H9 (cell line): ENCODE data around the gene CDKAL1. TPM values are rescaled to one million over a fixed set of nuclear protein-coding genes. Genes with fewer than 3 reads are reported as not detected.

Source experiments
- DNase-seq: peaks from one replicate; pipeline ENCODE4 v3.0.0-alpha.2; 2017
- H2AFZ ChIP-seq: one replicate; pipeline ENCODE4 v1.6.1; 2013; ENCODE audit warnings: mild to moderate bottlenecking, low read length, control low read depth, moderate library complexity
- H2AK5ac ChIP-seq: 2 replicates; pipeline ENCODE4 v1.6.1; 2013; ENCODE audit warnings: low read length, control low read depth, mixed read lengths; ENCODE audit not compliant: insufficient read length
- H2BK120ac ChIP-seq: one replicate; pipeline ENCODE4 v1.6.1; 2013; ENCODE audit warnings: low read depth, mild to moderate bottlenecking, low read length, control low read depth, inconsistent platforms; ENCODE audit not compliant: poor library complexity, severe bottlenecking
- H2BK12ac ChIP-seq: 2 replicates; pipeline ENCODE4 v1.6.1; 2013; ENCODE audit warnings: low read length, control low read depth, mixed read lengths, low read depth; ENCODE audit not compliant: insufficient read length
- H2BK15ac ChIP-seq: 2 replicates; pipeline ENCODE4 v1.6.1; 2013; ENCODE audit warnings: low read depth, low read length, control low read depth
- H2BK20ac ChIP-seq: one replicate; pipeline ENCODE4 v1.6.1; 2013; ENCODE audit warnings: low read depth, mild to moderate bottlenecking, low read length, control low read depth, inconsistent platforms; ENCODE audit not compliant: poor library complexity, severe bottlenecking
- H2BK5ac ChIP-seq: 2 replicates; pipeline ENCODE4 v1.6.1; 2013; ENCODE audit warnings: low read length, control low read depth, mixed read lengths; ENCODE audit not compliant: insufficient read length
- H3K14ac ChIP-seq: 2 replicates; pipeline ENCODE4 v1.6.1; 2013; ENCODE audit warnings: low read length, control low read depth; ENCODE audit not compliant: insufficient read depth
- H3K18ac ChIP-seq: 2 replicates; pipeline ENCODE4 v1.6.1; 2013; ENCODE audit warnings: low read depth, mild to moderate bottlenecking, mixed read lengths, low read length, control low read depth; ENCODE audit not compliant: insufficient read length
- H3K23ac ChIP-seq: 2 replicates; pipeline ENCODE4 v1.6.1; 2013; ENCODE audit warnings: low read length, control low read depth, mixed read lengths, low read depth; ENCODE audit not compliant: insufficient read length
- H3K23me2 ChIP-seq: 2 replicates; pipeline ENCODE4 v1.6.1; 2013; ENCODE audit warnings: low read depth, mild to moderate bottlenecking, mixed read lengths, low read length, control low read depth; ENCODE audit not compliant: insufficient read length, poor library complexity, severe bottlenecking
- H3K27ac ChIP-seq: 2 replicates; pipeline ENCODE4 v1.5.1; 2013; ENCODE audit warnings: low read length, control low read depth, mixed read lengths, low read depth; ENCODE audit not compliant: insufficient read length
- H3K27me3 ChIP-seq: 2 replicates; pipeline ENCODE4 v1.6.1; 2013; ENCODE audit warnings: low read length, control low read depth, inconsistent platforms; ENCODE audit not compliant: insufficient read depth
- H3K4ac ChIP-seq: 2 replicates; pipeline ENCODE4 v1.6.1; 2013; ENCODE audit warnings: low read depth, mild to moderate bottlenecking, control low read depth, inconsistent platforms, low read length, moderate library complexity
- H3K4me1 ChIP-seq: 2 replicates; pipeline ENCODE4 v1.6.1; 2013; ENCODE audit warnings: low read length, control low read depth, inconsistent platforms; ENCODE audit not compliant: insufficient read depth
- H3K4me2 ChIP-seq: 2 replicates; pipeline ENCODE4 v1.6.1; 2013; ENCODE audit warnings: low read length, control low read depth, mixed read lengths; ENCODE audit not compliant: insufficient read length, insufficient read depth
- H3K56ac ChIP-seq: 2 replicates; pipeline ENCODE4 v1.6.1; 2013; ENCODE audit warnings: low read depth, mild to moderate bottlenecking, mixed read lengths, low read length, control low read depth; ENCODE audit not compliant: insufficient read length
- H3K79me1 ChIP-seq: 2 replicates; pipeline ENCODE4 v1.6.1; 2013; ENCODE audit warnings: low read depth, mild to moderate bottlenecking, moderate library complexity, low read length, control low read depth, inconsistent platforms; ENCODE audit not compliant: insufficient read depth, poor library complexity, severe bottlenecking
- H3K79me2 ChIP-seq: 2 replicates; pipeline ENCODE4 v1.6.1; 2013; ENCODE audit warnings: low read length, control low read depth, inconsistent platforms; ENCODE audit not compliant: insufficient read depth
- H3K9ac ChIP-seq: 2 replicates; pipeline ENCODE4 v1.6.1; 2013; ENCODE audit warnings: low read length, control low read depth, mixed read lengths; ENCODE audit not compliant: insufficient read length; ENCODE audit errors: extremely low read depth
- H3K9me3 ChIP-seq: one replicate; pipeline ENCODE4 v1.6.1; 2013; ENCODE audit warnings: low read depth, low read length, inconsistent platforms; ENCODE audit not compliant: control insufficient read depth
- H3T11ph ChIP-seq: one replicate; pipeline ENCODE4 v1.6.1; 2013; ENCODE audit warnings: mild to moderate bottlenecking, low read length, control low read depth, inconsistent platforms
- H4K20me1 ChIP-seq: one replicate; pipeline ENCODE4 v1.6.1; 2013; ENCODE audit not compliant: control insufficient read depth, insufficient read length, insufficient read depth
- H4K5ac ChIP-seq: 2 replicates; pipeline ENCODE4 v1.6.1; 2013; ENCODE audit warnings: low read depth, mild to moderate bottlenecking, mixed read lengths, low read length, control low read depth; ENCODE audit not compliant: insufficient read length
- H4K8ac ChIP-seq: replicated peaks from 2 replicates; pipeline ENCODE4 v1.6.1; 2013; ENCODE audit warnings: low read length, control low read depth, mixed read lengths, low read depth; ENCODE audit not compliant: insufficient read length
- H4K91ac ChIP-seq: 2 replicates; pipeline ENCODE4 v1.6.1; 2013; ENCODE audit warnings: low read depth, mild to moderate bottlenecking, moderate library complexity, mixed read lengths, low read length, control low read depth; ENCODE audit not compliant: insufficient read length
- H3K27ac Mint-ChIP-seq, 3 experiments: 2 replicates in 2 of 3; 3 replicates in 1 of 3; pipeline ENCODE4 v1.8.0; 2020 to 2021; ENCODE audit warnings: mixed read lengths in 3 of 3, mild to moderate bottlenecking in 1 of 3, moderate library complexity in 1 of 3
- H3K27me3 Mint-ChIP-seq: 2 replicates; pipeline ENCODE4 v1.8.0; 2021; ENCODE audit warnings: low read depth, mild to moderate bottlenecking, moderate library complexity, mixed read lengths
- H3K36me3 Mint-ChIP-seq, 3 experiments: 2 replicates in 2 of 3; 3 replicates in 1 of 3; pipeline ENCODE4 v1.8.0; 2020 to 2021; ENCODE audit warnings: low read depth in 3 of 3, mixed read lengths in 3 of 3; ENCODE audit not compliant: insufficient read depth in 1 of 3
- H3K4me1 Mint-ChIP-seq, 2 experiments: 2 replicates each; pipeline ENCODE4 v1.8.0; 2020; ENCODE audit warnings: mixed read lengths in 2 of 2
- H3K4me3 Mint-ChIP-seq, 2 experiments: 2 replicates in 1 of 2; 3 replicates in 1 of 2; pipeline ENCODE4 v1.8.0; 2020 to 2021; ENCODE audit warnings: mild to moderate bottlenecking in 2 of 2, mixed read lengths in 2 of 2, moderate library complexity in 1 of 2
- H3K9me3 Mint-ChIP-seq, 2 experiments: 2 replicates in 1 of 2; 3 replicates in 1 of 2; pipeline ENCODE4 v1.8.0; 2020; ENCODE audit warnings: mild to moderate bottlenecking in 2 of 2, mixed read lengths in 2 of 2, moderate library complexity in 1 of 2
- CTCF ChIP-seq: fragments of 200-600 bp; sonication (generic); conservative IDR thresholded peaks from 3 replicates; pipeline ENCODE4 v1.8.0; 2021; ENCODE audit warnings: antibody characterized with exemption, mild to moderate bottlenecking
- WGBS: extraction: QIAGEN DNeasy Blood & Tissue Kit; methylation state at CpG from one replicate; pipeline ENCODE4 v1.1.7; 2013; ENCODE audit warnings: missing lambda C conversion rate, low lambda C conversion rate, mixed read lengths; ENCODE audit not compliant: insufficient read length; ENCODE audit errors: extremely low coverage; 5-methylcytosine and 5-hydroxymethylcytosine counted together
- total RNA-seq: library from RNA; stranded (reverse); gene quantifications from 2 replicates; pipeline ENCODE4 v1.2.1, GENCODE V29; 2021

CDKAL1 gene
- total RNA-seq, 1 experiment from 2014 or later, result 23.0 TPM

- Histone ChIP-seq H4K5ac (no peak overlapping the region), H2BK5ac (no peak overlapping the region), H4K20me1 (no peaks in the 10 kb centered on the region), H4K8ac (no peak overlapping the region), H3K4me1 (no peaks in the 10 kb centered on the region; the same call in 1 of the 2 replicates), H4K91ac (no peak overlapping the region), H3K4ac (no peak overlapping the region), H3K27me3 (no peaks in the 10 kb centered on the region; the same call in 1 of the 2 replicates), H3K14ac (no peak overlapping the region), H2BK15ac (no peak overlapping the region), H3K23ac (no peak overlapping the region), H3T11ph (no peak overlapping the region), H3K79me2 (no peaks in the 10 kb centered on the region), H3K9ac (no peak overlapping the region), H3K23me2 (no peaks in the 10 kb centered on the region), H3K27ac (no peak overlapping the region), H3K18ac (no peak overlapping the region), H3K9me3 (peaks cover 6% of the 10 kb centered on the region), H2AK5ac (no peak overlapping the region), H2AFZ (no peak overlapping the region), H2BK12ac (no peak overlapping the region), H2BK20ac (no peak overlapping the region), H2BK120ac (no peak overlapping the region), H3K4me2 (no peak overlapping the region), H3K56ac (no peak overlapping the region), H3K79me1 (no peaks in the 10 kb centered on the region)
- Mint-ChIP-seq H3K27me3 (no peaks in the 10 kb centered on the region), H3K4me1 (peaks cover 7 to 17% of the 10 kb centered on the region in 2 experiments), H3K27ac (no peak overlapping the region), H3K4me3 (no peak overlapping the region), H3K9me3 (peaks cover 6 to 9% of the 10 kb centered on the region in 2 experiments; a peak in 4 of 5 replicates), H3K36me3 (peaks cover 9 to 15% (median 12%) of the 10 kb centered on the region in 3 experiments)
- no peak for TF ChIP-seq CTCF
- no CpG with 5 or more reads among the region's 1 CpG for whole genome bisulfite sequencing
- DNase-seq, result no peak
These were observed 490.4 kb downstream of the CDKAL1 start for GRCh38 chr6:21024616-21025015.
